SHP77 treated with DMSO at 0.1 percent for 48 hours (cell line): ENCODE results near the gene ZNF384.
A peak's percentile ranks its signal among the peaks of the same experiment; 100 is the strongest.

Experiments used
- DNase-seq: peaks from one replicate; lab custom pipeline; 2025; lab: John Stamatoyannopoulos, UW

Gene ZNF384

GRCh38 chr12:6699259-6699988 is 10.2 kb upstream of the ZNF384 start:
- no peak for DNase-seq

GRCh38 chr12:6698352-6699046 is 9.3 kb upstream of the ZNF384 start:
- DNase-seq = no peak

- DNase-seq = no peak
These were observed 8.6 kb upstream of the ZNF384 start for GRCh38 chr12:6697584-6698351.

GRCh38 chr12:6696690-6697583 is 7.8 kb upstream of the ZNF384 start:
- no peak for DNase-seq

- no peak for DNase-seq
These were observed 6.3 kb upstream of the ZNF384 start for GRCh38 chr12:6695313-6696045.

GRCh38 chr12:6694701-6695100 is 5.5 kb upstream of the ZNF384 start:
- DNase-seq = no peak

GRCh38 chr12:6693832-6694355 is 4.7 kb upstream of the ZNF384 start:
- no peak for DNase-seq

- DNase-seq = no peak
These were observed 3.7 kb upstream of the ZNF384 start for GRCh38 chr12:6692888-6693287.

- no peak for DNase-seq
These were observed 2.3 kb upstream of the ZNF384 start for GRCh38 chr12:6691473-6691872.

GRCh38 chr12:6688543-6688998 is 604 bp downstream of the ZNF384 start:
- no peak for DNase-seq

- DNase-seq = no peak
These were observed 3.4 kb downstream of the ZNF384 start for GRCh38 chr12:6685814-6686213.

- no peak for DNase-seq
These were observed 4.6 kb downstream of the ZNF384 start for GRCh38 chr12:6684609-6685008.

GRCh38 chr12:6676962-6677361 is 12.2 kb downstream of the ZNF384 start:
- no peak for DNase-seq

- DNase-seq = no peak
These were observed 17.0 kb downstream of the ZNF384 start for GRCh38 chr12:6672143-6672542.

- no peak for DNase-seq
These were observed 21.5 kb downstream of the ZNF384 start for GRCh38 chr12:6667559-6668210.

- DNase-seq = no peak
These were observed 23.0 kb downstream of the ZNF384 start for GRCh38 chr12:6666211-6666610.

- no peak for DNase-seq
These were observed 24.3 kb downstream of the ZNF384 start for GRCh38 chr12:6664902-6665301.

- DNase-seq = peak; percentile 87
These were observed 26.1 kb downstream of the ZNF384 start, which contains the start of gene ING4 for GRCh38 chr12:6662906-6663742. Gene ING4, minus strand, starts transcription at chr12:6663119. Its CDS starts 18 bp downstream, at chr12:6663101.

- no peak for DNase-seq
These were observed 26.6 kb downstream of the ZNF384 start for GRCh38 chr12:6662602-6662905.
